Thyroid gland (tissue), 4 donors: ENCODE results near the gene UNC5C.

ENCODE experiments used
- POLR2A ChIP-seq, 2 donors: fragments of 450-650 bp; IDR thresholded peaks; one replicate each; pipeline ENCODE4 v1.6.1; 2017; ENCODE audit warnings: antibody characterized with exemption in 2 of 2, mild to moderate bottlenecking in 2 of 2, moderate library complexity in 1 of 2
- TF ChIP-seq, protein P1 (sequence below), 6 experiments: fragments of 200-600 bp in 3 of 6; fragments of 450-650 bp in 3 of 6; sonication (generic) in 3 of 6; IDR thresholded peaks; one replicate each; pipeline ENCODE4 v1.5.1; 2016 to 2019; ENCODE audit warnings: antibody characterized with exemption in 6 of 6, mild to moderate bottlenecking in 2 of 6, inconsistent platforms in 1 of 6, moderate library complexity in 1 of 6

DNA sequence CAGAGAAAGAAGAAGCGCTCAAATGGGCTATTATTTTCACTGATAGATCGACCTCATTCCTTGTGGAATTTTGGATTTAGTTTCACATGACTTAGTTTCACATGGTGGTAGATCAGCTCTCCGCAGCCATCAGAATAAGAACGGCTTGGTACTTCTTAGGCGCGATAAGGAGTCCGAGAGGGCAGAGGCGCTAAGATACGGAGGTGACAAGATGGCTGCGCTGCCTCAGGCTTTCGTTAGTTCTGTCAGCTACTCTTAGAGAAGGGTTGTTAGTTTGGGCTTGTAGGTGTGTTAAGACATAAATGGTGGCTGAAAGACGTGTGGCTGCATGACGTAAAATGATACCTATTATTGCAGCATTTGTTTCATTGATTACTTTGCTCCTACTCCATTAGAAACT, 169.1 kb downstream of the UNC5C start:
- TF ChIP-seq, protein P1, sequence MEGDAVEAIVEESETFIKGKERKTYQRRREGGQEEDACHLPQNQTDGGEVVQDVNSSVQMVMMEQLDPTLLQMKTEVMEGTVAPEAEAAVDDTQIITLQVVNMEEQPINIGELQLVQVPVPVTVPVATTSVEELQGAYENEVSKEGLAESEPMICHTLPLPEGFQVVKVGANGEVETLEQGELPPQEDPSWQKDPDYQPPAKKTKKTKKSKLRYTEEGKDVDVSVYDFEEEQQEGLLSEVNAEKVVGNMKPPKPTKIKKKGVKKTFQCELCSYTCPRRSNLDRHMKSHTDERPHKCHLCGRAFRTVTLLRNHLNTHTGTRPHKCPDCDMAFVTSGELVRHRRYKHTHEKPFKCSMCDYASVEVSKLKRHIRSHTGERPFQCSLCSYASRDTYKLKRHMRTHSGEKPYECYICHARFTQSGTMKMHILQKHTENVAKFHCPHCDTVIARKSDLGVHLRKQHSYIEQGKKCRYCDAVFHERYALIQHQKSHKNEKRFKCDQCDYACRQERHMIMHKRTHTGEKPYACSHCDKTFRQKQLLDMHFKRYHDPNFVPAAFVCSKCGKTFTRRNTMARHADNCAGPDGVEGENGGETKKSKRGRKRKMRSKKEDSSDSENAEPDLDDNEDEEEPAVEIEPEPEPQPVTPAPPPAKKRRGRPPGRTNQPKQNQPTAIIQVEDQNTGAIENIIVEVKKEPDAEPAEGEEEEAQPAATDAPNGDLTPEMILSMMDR (IDR thresholded peaks at IDR 0.05) = no peak
- TF ChIP-seq POLR2A (IDR thresholded peaks at IDR 0.05) = no peak
